Measurements from ENCODE around the gene TNFAIP8L2.
A peak's percentile ranks its signal among the peaks of the same experiment; 100 is the strongest.

Gene TNFAIP8L2

DNA sequence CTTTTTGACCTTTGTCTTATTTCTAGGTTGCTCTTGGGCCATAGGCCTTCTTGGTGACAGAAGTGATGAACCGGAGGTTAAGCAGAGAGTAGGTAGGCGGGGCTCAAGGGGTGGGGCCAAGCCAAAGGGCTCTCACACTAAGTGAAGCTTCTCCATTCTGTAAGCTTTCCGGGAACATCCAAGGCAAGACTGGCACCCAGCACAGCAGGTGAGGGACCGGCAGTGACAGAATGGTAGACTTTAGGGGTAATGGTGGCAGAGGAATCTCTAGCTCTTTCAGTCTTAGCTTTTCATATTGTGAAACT is at the start of gene TNFAIP8L2:
Gene TNFAIP8L2 (plus strand): TSS at position 135 of the 305 bp plus-strand sequence. CDS start 2,049 bp downstream, outside the sequence.
- DNase-seq, result peak; percentile 82

DNA sequence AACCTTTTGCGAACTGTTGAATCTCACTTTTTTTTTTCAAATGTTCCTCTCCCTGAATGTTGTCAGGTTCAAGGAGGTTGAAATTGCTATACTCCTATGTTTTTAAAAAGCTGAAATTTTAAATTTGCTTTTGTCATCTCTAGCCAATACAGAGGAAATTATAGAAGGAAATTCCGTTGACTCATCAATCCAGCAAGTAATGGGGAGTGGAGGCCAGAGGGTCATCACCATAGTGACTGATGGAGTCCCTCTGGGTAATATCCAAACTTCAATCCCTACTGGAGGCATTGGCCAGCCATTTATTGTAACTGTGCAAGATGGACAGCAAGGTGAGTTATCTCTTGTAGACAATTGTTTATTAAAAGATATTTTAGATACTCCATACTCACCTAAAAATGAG is 49.6 kb upstream of the TNFAIP8L2 start:
- DNase-seq, result no peak

- no peak for DNase-seq
Measured at GRCh38 chr1:151108331-151108730, 48.1 kb upstream of the TNFAIP8L2 start.

DNA sequence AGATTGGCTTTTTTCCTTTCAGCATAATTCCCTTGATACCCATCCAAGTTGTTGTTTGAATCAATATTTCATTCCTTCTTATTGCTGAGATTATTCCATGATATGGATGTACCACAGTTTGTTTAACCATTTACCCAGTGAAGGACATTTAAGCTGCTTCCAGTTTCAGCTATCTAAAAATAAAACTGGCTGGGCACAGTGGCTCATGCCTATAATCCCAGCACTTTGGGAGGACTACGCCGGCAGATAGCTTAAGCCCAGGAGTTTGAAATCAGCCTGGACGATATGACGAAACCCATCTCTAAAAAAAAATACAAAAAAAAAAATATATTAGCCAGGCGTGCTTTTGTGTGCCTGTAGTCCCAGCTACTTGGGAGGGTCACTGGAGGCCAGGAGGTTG is 42.6 kb upstream of the TNFAIP8L2 start:
- DNase-seq, result no peak

- DNase-seq, result no peak
Measured at GRCh38 chr1:151124763-151125403, 31.6 kb upstream of the TNFAIP8L2 start.

DNA sequence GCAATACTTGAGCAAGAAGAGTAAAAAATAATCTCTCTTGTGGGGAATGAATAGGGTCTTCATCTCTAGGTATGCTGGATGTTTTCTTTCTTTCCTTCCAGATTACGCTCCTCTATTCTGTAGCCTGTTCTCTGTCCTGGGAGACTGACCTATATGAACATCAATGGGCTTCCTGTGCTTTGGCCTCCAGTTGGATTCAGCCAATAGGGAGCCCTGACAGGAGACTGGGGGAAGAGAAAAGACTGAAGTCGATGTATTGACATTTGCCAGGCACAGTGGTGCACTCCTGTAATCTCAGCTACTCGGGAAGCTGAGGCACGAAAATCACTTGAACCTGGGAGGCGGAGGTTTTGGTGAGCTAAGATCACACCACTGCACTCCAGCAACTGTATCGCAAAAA is 27.6 kb upstream of the TNFAIP8L2 start:
- no peak for DNase-seq

DNA sequence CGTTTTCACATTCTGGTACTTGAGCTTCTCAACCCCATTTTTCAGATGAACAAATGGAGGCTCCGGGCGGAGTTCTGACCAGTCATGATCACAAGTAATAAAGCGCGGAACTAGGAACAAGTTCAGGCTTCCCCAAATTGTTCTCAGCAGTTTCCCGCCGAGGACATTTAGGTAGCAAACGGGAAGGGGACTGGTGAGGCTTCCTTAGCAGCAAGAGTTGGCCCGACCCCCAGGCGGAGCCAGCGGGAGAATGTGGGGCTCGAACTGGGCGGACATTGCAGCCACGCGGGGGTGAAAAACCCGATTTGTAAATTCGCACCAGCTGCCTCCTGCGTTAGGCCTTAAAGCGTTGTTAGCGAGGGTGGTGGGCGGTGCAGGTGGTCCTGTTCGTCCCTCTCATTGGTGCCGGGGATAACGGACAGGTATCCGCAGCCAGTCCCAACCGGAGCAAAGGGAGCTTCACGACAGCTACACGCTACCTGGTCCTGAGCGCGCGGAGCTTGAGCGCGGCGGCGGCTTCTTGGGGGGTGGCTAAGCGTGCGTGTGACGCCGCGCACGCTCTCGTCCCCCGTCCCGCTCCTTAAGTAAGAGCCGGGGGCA is 25.4 kb upstream of the TNFAIP8L2 start:
- DNase-seq, result peak; percentile 79

- no peak for DNase-seq
Measured at GRCh38 chr1:151131701-151132334, 24.6 kb upstream of the TNFAIP8L2 start.

GRCh38 chr1:151132335-151133017 is 24.0 kb upstream of the TNFAIP8L2 start:
- DNase-seq, result no peak

- DNase-seq, result no peak
Measured at GRCh38 chr1:151133018-151133806, 23.2 kb upstream of the TNFAIP8L2 start.

GRCh38 chr1:151134396-151134795 is 22.1 kb upstream of the TNFAIP8L2 start:
- no peak for DNase-seq

DNA sequence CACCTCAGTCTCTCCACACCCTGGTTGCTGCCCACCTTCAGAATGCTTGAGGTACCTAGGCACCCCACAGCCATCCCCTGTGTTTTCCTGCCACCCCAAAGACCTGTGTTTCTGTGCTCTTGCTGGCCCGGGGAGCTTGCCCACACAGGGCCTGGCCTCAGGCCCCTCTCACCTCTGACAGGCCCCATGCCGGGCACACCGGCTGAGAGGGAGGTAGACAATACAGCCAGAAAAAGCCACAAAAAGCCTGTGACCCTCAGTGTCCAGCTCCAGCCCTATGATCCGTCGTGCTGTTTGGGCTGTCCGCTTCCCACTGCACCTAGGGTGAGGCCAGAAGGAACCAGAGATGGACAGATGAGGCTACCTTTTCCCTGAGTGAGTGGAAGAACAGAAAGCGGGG is 21.5 kb upstream of the TNFAIP8L2 start:
- no peak for DNase-seq

DNA sequence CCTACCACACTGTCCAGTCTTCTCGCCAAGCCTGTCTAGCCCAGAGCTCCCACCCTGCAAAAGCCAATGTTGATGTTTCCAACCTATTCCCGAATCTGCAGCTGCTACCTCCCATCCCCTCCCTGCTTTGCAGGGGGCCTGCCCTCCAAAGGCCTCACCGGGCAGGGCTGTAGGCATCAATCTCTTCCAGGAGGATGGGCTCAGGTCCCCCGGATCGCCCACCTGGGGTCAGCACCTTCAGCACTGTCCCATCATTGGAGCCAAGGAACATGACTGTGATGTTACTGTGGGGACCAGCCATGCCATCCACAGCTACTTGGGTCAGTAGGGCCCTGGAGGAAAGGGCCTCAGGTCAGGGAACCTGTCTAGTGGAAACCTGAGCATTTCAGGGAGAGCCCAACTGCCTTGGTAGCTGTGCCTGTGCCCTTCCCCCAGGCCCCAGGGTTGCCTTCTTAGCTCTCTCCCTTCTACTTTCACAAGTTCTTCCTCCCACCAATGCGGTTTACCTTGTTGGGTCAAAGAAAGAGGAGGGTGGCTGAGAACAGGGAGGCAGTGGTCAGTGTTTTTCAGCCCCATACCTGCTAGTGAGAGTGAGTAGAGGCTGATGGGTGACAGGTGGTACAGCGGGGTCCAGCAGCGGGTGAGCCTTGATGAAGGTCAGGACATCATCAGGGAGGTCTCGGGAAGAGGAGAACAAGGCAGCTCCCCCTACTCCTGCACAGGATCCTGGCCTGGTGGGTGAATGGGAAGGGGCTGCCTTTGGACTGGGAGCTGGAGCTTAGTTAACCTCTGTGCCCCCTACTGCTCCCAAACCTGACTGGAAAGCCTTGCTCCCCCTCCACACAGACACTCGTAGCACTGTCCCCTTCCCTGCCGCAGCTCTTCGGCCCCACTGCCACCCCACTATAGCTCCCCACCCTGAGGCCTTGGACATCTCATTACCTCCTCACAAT is 20.7 kb upstream of the TNFAIP8L2 start:
- no peak for DNase-seq

DNA sequence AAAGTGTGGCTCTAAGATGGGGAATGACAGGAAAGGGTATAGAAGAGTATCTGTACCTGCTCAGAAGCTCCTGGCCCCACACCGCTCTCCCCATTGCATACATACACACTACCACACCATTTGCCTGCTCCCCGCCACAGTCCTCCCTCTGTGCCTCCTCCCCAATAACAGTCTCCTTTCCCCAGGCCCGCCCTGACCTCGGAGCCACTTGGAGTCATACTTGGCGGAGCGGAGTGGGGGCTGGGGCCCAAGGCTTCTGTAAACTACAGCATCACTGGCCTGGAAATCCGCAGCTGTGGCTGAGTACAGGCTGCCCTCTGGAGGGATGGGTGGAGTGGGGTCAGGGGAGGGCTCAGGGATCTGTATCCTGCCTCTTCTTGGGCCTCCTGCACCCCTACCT is 18.7 kb upstream of the TNFAIP8L2 start:
- DNase-seq, result no peak

GRCh38 chr1:151142411-151143056 is 13.9 kb upstream of the TNFAIP8L2 start:
- no peak for DNase-seq

DNA sequence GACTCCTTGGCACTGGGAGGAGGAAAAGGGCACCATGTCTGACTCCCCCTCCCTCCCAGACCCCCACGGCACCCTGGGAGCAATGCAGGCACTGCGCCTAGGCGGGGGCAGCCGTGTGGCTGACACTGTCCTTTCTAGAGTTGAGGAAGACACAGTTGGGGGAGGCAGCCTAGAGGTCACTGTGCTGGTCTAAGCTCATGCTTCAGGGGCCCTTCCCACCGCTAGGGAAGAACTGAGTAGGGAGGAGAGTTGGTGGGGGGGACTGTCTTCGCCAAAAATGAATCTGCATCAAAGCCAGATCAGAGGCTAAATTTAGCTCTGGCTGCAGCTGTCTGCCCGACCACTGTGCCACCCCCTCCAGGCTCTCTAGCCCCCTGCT is 13.4 kb upstream of the TNFAIP8L2 start:
- no peak for DNase-seq

- no peak for DNase-seq
Measured at GRCh38 chr1:151143986-151144385, 12.5 kb upstream of the TNFAIP8L2 start.

GRCh38 chr1:151144474-151145303 is 11.8 kb upstream of the TNFAIP8L2 start:
- no peak for DNase-seq

DNA sequence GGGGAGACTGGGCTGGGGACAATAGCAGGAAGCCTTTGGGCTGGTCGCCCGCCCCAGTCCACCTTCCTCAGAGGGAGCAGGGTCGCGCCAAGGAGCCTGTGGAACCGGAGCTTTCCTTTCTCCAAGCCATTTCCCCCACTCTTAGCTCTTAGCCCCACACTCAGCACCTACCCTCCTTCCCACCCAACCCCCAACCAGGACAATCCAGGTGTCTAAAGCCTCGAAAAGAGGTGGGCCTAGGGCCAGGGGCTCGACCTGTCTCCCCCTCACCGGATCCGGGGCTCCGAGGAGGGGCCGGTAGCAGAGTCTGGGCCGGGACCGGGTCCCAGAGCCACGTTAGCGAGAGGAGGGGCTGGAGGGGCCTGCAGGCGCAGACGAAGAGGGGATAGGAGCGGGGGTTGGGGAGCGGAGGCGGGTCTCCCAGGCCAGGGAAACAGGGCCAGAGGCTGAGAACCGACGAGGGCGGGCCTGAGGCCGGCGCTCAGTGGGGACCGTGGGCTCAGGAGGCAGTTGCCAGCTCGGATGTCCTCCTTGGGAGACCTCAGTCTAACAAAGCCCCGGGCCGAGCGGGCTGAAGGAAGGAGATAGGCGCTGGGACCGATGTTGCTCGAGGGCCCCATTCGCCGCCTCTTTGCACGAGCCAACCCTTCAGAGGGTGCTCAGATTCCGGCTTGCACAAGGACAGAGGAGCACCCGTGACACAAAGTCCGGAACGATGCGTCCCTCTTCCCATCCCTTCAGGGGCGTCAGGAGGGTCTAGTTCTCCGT is 11.0 kb upstream of the TNFAIP8L2 start:
- DNase-seq, result peak; percentile 25

DNA sequence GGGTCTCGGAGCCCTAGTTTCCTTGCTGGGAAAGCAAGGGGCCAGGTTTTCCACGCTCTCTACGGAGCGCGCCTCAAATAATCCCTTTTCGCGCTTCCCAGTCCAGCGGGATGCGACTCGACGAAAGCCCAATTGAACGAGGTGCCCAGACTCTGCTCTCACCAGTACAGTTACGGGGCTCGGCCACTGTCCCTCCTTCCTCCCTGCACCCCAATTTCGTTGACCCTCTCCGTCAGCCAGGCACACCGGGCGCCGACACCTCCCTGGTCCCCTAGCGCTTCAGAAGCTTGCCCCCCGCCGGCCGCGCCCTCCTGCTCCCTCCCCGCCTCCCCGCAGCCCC is 10.4 kb upstream of the TNFAIP8L2 start:
- no peak for DNase-seq

Data from activated naive CD4-positive, alpha-beta T cell treated with Interleukin-2 at 50 U/mL for 16 hours (primary cell).